Epithelial cell of prostate (primary cell): ENCODE data around the gene ARHGAP15.

Experiments used
- DNase-seq: peaks from one replicate; pipeline ENCODE4 v3.0.0-alpha.2; 2011; ENCODE audit warnings: low read depth, low spot score
- H3K27ac ChIP-seq: fragments of 450-650 bp; 2 replicates; pipeline ENCODE4 v1.5.1; 2017; ENCODE audit warnings: mild to moderate bottlenecking

ARHGAP15 gene

DNA sequence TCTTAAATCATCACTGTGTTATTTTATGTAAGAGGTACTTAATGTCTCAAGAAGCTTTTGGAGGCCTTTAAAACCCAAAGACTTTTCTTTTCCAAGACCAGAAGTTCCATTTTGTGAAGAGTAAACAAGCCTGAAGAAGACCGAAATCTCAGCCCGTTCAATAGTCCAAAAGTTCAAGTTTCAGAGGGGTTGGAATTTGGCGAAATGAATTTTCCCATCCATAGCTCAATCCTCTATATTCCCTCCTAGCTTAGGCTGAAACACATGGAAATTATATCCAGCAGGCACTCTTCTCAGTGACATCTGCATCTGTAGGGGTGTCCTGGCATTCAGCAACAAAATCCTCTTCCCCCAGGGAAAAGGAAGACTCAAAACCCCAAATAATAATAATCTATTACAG lies 344.6 kb downstream of the ARHGAP15 start:
- DNase-seq: no peak
- no peak overlapping the region for H3K27ac ChIP-seq

GRCh38 chr2:143474586-143474985 lies 345.4 kb downstream of the ARHGAP15 start:
- no peak overlapping the region for H3K27ac ChIP-seq
- no peak for DNase-seq

GRCh38 chr2:143475041-143475776 lies 346.0 kb downstream of the ARHGAP15 start:
- no peak for DNase-seq
- H3K27ac ChIP-seq: no peak overlapping the region

DNA sequence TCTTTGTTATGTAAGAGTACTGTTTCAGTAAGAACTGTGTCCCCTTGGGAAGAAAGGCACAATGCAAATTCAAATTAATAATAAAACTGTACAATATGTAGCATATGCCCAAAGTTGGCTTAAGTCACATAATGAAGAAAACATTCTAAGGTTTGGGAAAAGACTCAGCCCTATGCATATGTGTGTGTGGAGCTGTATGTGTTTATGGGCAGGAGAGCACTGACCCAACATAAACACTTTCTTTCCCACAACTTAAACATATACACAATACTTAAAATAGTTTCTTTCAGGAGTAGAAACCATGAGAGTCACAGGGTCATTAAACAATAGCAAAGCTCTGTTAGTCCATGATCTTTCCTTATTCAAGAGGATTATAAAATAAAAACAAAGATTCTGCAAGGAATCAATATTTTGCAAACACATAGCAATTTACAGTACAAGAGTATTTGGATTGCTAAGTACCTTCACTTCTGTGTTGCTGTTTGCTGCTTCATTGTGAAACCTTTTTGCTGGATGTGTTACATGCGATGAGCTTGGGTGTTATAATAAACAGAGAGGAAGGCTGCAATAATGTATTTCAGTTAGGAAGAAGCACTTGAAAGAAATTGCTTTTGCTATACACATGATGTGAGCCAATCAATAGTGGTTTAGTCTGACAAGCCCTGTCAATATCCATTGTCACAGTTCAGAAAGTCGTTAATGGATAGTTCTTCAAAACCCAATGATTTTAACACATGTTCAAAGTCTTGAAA lies 347.3 kb downstream of the ARHGAP15 start:
- H3K27ac ChIP-seq: no peak overlapping the region
- no peak for DNase-seq

DNA sequence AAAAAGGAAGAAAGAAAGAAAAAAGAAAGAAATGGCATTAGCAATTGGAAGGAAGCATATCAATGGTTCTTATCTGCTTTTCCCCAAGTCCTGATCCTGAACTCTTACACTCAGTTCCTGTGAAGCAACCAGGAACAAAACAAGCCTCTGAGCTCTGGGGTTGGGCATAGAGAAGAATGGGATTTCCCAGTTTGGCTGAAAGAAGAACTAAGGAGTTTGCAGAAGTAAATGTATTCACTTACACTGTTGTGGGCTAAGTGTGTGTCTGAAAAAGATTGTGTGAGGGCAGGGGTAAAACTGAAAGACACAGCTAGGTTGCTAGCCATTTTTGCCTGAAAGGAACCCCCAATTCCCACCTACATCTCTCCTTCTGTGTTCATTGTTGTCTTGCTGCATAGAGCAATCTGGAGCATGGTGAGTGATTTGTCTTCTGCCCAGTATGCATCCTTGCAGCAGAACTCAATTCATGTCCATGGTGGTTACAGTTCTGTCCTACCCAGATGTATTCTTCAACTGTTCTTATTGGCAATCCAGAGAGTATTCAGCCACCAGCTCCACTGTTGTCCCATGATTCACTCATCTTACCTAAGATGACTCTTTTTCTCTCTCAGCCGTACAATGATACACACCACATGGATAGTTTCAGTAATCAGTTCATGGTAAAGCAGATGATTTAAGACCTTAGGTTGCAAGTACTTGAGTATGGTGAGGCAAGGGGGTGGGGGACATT lies 348.7 kb downstream of the ARHGAP15 start:
- no peak for DNase-seq
- no peak overlapping the region for H3K27ac ChIP-seq

DNA sequence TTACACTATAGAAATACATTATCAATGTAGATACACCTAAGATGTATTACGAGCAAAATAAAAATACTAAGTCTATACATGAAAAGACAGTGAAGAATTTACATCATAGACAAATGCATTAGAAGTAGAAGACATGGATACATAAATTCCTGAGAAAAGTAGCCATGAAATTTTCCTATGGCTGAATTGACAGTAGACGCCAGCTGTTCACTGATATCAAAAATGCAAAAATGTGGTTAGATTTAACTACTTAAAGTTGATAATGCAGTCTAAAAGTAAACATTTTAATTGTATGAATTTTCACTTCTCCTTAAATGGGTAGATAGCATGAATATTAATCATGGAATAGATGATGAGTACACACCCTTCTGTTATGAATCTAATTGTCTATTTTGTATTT lies 350.9 kb downstream of the ARHGAP15 start:
- DNase-seq: no peak
- H3K27ac ChIP-seq: no peak overlapping the region

DNA sequence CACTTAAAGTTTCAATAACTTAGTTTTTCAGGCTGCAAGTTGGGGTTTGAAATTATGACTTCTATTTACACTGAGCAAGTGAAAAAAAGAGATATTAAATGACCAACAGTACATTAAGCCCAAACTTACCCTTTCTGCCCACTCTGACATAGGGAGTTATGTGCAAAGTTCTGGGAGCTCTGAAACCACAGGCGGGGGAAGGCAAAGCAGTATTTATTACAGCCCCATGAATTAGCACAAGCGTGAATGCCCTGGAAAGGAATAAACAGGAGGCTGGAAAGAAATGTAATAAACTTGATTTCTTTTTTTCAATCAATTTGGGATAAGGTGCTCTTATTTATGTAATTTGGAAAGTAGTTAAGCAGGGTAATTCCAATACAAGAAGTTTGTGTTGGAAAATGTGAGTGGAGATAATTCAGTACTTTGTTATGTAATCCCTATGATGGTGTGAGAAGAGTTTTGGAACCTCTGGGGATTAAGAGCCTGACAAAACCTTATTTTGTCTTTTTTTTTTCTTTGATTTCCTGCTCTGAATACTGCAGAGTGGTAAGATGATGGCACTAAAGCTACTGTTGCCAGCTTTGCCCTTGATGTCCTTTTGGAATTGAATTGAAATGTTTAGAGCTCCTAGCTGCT lies 351.5 kb downstream of the ARHGAP15 start:
- DNase-seq: no peak
- H3K27ac ChIP-seq: no peak overlapping the region

- no peak overlapping the region for H3K27ac ChIP-seq
- DNase-seq: no peak
Measured at GRCh38 chr2:143481237-143481623, 352.0 kb downstream of the ARHGAP15 start.

DNA sequence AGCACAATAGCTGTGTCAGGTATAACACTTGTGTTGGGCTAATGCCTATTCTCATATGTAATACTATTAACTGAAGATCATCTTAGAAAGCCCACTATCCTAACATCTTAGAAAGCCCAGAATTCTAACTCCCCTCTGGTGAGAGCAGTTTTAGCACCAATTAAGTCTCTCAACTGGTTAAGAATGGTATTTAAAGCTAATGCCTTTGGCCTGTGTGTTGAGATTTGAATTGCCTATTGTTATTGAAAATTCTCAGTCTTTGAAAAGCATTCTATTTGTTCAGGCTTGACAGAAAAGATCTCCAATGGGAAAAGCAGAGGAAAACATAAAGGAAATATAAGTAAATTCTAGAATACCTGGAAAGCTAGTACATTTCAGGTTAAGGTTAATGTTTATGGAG lies 352.5 kb downstream of the ARHGAP15 start:
- DNase-seq: no peak
- H3K27ac ChIP-seq: no peak overlapping the region

DNA sequence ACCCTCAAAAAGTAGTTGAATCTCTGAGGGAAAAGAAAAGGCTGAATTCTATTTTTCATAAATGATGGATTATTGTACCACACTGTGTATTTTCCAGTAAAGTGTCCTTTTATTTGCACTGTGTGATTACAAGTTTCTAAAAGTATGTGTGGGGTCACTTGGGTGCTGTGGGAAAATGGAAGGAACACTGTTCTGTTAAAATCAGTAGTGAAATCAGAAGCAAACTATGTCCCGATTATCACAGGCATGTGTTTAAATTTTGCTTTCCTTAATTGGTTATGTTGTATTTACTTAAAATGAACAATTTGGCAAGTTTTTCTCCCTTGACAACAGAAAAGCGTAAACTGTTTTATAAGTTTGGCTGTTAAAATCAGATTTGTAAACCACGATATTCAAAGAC lies 353.1 kb downstream of the ARHGAP15 start:
- no peak for DNase-seq
- no peak overlapping the region for H3K27ac ChIP-seq

- no peak overlapping the region for H3K27ac ChIP-seq
- DNase-seq: no peak
Measured at GRCh38 chr2:143482771-143483170, 353.6 kb downstream of the ARHGAP15 start.

- DNase-seq: no peak
- H3K27ac ChIP-seq: no peak overlapping the region
Measured at GRCh38 chr2:143486976-143487375, 357.8 kb downstream of the ARHGAP15 start.

DNA sequence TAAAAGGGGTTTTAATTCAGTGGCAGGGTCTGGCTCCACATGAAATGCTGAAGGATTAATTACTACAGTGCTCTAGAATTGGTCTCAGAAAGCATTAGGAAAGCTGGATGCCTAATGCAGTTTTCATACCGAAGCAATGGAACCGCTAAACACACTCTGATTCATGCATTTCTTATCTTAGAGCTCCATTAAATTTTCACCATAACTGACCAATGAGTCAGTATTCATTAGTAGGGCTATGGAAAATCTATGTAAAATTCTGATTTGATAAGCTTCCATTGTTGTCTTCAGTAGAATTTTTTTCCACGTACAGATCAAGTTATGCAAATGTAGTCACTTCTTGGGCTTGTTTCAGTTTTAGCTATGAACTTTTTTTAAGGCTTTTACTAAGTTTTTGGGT lies 359.9 kb downstream of the ARHGAP15 start:
- H3K27ac ChIP-seq: no peak overlapping the region
- no peak for DNase-seq

- no peak overlapping the region for H3K27ac ChIP-seq
Measured at GRCh38 chr2:143491131-143491530, 361.9 kb downstream of the ARHGAP15 start.

GRCh38 chr2:143493339-143493738 lies 364.1 kb downstream of the ARHGAP15 start:
- DNase-seq: no peak
- H3K27ac ChIP-seq: no peak overlapping the region

More at GRCh38 chr2:143491131-143491530, 361.9 kb downstream of the ARHGAP15 start:
- no peak for DNase-seq

GRCh38 chr2:143497726-143498125 lies 368.5 kb downstream of the ARHGAP15 start:
- no peak overlapping the region for H3K27ac ChIP-seq

GRCh38 chr2:143498496-143498895 lies 369.3 kb downstream of the ARHGAP15 start:
- no peak for DNase-seq
- H3K27ac ChIP-seq: no peak overlapping the region

More at GRCh38 chr2:143497726-143498125, 368.5 kb downstream of the ARHGAP15 start:
- no peak for DNase-seq

DNA sequence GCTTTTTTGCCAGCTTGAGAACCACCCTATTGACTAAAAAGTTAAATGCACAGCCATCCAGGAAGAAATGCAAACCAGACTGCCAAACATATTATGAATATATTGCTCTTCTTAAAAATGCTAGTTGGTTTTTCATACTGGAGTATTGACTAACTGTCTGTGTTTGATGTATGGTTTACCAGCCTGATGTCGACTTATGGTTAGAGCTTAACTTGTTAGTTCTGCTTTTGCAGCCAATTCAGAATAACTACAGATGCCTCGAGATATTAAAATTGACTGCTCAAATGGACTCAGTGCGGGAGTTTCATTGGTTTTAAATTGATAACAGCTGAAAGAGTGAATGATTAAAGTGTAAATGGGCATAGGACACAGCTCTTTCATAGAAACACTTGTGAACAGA lies 369.8 kb downstream of the ARHGAP15 start:
- DNase-seq: no peak
- H3K27ac ChIP-seq: no peak overlapping the region

DNA sequence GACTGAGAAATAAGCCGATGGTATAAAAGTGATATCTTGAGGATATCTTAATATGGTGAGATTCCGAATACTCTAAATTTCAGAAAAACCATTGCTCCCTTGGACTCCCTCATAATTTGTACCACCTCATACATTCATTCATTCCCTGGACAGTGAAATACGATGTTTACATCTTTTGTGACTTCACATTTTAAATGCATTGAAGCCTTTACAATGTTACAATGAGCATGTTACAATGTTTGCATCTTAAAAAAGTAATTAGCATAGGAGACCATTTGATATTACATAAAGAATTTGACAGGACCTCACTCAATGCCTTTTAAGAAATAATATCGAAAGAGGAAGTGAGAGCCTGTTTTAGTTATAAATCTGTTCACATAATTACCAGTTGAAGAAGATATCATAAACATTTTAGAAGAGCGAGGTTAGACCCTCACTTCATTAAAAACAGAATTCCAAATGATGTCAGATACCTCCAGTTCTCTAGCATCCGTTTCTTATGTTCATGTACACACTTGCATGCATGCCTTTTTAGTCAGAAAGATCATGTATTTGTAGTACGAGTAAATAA lies 372.0 kb downstream of the ARHGAP15 start:
- no peak overlapping the region for H3K27ac ChIP-seq
- DNase-seq: no peak

DNA sequence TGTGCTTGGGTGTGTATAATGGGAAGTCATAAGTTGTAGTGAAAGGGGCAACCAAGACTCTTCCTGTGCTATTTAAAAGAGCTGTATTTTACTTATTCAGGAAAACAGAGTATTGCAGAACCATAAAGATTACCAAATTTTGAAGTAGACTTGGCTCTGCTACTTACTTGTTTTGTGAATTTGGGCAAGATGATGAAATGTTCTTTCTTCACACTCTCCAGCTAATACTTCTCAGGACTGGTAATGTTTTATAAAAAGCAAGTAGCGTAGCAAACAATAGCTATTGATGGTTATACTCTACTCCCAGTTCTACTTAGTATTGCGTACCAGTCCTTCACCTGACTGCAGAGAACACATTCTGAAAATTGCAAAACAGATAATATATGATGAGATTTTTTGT lies 374.1 kb downstream of the ARHGAP15 start:
- no peak overlapping the region for H3K27ac ChIP-seq
- no peak for DNase-seq
